SH-SY5Y (cell line): Measurements from ENCODE around the gene DCLK1.

Experiments
- GATA2 ChIP-seq: IDR thresholded peaks from 2 replicates; pipeline ENCODE4 v1.6.1; 2011; ENCODE audit warnings: mild to moderate bottlenecking, low read depth, low read length
- GATA3 ChIP-seq: IDR thresholded peaks from 2 replicates; pipeline ENCODE4 v1.6.1; 2011; ENCODE audit warnings: low read depth, mild to moderate bottlenecking, low read length, moderate library complexity

The DCLK1 gene

DNA sequence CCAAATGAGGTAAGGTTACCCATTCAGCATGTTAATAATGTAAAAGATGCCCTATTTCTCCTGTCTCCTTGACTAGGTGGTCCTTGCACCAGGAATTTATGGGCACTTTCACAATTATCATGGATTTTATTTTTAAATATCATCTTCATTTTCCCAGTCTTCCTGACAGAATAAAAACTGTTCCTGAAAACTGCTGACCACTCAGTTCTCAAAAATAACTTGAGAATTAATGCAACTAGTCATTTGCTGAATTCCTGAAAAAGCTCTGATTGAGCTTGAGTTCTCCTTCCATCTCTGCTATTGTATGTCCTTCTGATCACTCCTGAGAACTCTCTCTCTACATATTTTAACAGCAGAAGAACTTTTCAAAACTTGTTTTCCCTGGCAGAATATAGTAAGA is 55.0 kb downstream of the DCLK1 start:
- TF ChIP-seq GATA2 (no peak), GATA3 (no peak)

DNA sequence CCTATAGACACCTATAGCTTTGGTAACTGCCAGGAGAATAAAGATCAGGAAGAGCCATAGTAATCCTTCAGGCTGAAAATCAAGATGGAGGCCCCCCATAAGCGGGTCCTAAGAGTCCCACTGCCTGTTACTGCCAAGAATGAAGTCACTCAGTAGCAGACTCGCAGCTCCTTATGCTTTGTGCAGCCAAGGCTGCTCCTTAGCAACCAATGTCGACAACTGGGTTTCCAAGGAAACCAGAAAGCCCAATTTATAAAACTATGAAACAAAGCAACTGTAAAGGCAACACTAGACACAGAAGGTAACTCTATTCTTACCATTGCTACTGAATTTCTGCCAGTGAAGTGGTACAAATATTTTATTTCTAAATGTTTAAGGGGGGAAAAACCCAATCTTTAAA is 56.5 kb downstream of the DCLK1 start:
- TF ChIP-seq GATA3: no peak
- no peak for TF ChIP-seq GATA2

DNA sequence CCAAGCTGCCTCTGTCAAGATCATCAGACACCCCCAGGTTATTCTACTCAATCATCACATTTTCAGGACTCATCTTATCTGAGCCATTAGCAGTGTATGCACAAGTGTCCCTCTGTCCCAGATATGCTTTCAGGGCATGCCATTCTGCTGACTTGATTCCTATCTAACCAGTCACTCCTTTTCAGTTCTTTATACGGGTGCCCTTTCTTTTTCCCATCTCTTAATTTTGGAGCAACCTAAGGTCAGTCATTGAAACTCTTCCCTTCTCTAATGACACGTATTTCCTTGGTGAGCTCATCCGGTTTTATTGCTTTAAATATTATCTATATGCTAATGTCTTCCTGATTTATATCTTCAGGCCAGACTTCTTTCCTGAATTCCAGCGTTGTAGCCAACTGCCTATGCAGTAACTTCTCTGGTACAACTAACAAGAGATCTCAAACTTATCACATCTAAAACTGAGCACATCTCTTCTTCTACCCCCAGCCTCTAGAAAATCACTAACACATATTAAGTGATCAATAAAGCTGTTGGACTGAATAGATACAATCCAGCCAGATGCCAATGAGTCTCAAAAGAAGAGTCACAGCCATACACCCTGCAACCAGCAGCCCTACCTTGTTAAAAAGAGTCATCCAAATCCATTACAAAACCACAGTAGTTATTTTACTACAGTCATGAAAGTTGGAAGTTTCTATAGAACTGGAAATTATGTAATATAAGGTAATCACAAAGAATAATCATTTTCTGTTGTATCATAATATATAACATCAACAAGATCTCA is 58.8 kb downstream of the DCLK1 start:
- peak; percentile 67 for TF ChIP-seq GATA3
- peak; percentile 61 for TF ChIP-seq GATA2

DNA sequence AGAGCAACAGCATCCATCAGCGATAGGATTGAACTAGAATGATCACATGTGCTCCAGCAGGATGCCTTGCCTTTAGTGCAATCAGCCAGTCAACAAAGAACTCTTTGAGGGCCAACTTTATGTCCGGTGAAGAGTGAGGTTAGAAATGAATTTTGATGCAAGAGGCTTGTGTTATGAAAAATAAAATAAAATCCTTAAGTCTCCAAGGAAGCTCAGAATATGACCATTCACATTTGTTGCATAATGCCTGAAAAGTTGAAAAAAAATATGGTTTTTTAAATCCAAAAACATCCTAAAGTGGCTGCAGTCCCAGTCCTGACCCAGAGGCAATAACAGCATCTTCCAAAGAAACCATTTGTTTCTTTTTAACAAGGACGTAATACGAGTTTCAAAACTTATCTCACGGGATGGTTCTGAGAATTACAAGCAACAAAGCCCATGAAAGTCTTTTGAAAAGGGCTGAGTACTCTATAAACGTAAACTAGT is 61.3 kb downstream of the DCLK1 start:
- TF ChIP-seq GATA3: no peak
- TF ChIP-seq GATA2: no peak

- TF ChIP-seq GATA2: no peak
- no peak for TF ChIP-seq GATA3
These were observed 62.2 kb downstream of the DCLK1 start for GRCh38 chr13:36068991-36069390.

- TF ChIP-seq GATA2 (no peak), GATA3 (no peak)
These were observed 62.6 kb downstream of the DCLK1 start for GRCh38 chr13:36068566-36068965.

- TF ChIP-seq GATA2 (no peak), GATA3 (no peak)
These were observed 63.3 kb downstream of the DCLK1 start for GRCh38 chr13:36067746-36068381.

DNA sequence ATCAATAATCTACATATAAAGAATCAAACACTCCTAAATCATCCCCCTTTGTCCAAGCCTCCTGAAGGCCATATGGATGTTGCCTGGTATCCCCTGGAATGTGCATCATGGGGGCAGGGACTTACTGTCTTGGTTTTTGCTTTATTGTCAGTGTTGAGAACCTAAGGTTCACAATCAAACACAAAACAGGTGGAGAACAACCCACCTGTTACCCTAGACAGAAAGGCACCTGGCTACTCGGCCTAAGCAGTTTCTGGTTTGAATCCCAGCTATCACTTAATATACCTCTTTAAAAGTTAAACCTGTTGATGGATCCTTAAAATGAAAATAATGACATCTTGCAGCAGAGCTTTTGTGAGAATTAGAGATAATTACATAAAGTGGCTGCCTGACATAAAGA is 68.9 kb downstream of the DCLK1 start:
- TF ChIP-seq GATA2 (no peak), GATA3 (no peak)

DNA sequence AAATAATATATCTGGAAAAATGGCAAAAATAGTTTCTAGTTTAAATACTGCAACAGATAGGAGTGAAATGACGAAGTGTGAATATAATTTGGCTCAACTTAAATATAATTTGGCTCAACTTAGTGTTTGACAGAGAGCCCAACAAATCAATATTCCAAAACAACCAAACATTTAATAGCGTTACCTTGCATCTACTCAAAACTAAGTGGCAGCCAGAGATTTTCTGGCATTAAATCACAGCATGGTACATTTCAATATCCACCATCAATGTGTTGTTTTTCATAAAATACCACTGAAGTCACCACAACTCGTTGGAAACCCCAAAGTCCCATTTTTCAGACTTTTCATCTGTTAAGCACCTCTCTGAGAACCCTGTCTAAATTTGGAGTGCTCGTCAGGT is 69.6 kb downstream of the DCLK1 start:
- no peak for TF ChIP-seq GATA3
- no peak for TF ChIP-seq GATA2

DNA sequence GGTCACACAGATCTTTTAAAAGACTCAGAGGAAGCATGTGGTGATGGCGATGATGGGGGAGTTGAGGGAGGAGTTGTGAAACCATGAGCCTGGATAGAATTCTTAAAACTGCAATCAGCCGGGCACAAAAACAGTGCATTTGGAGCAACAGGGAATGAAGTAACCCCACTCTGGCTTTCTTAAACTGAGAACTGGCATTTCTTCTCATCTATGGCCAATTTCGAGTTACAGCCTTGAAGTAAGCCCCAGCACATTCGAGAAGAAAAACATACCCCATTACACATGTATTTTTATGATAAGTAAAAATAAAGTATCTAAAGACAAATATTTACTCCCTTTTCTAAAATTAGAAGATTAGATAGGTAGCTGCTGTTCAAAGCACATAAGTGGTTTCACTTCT is 70.1 kb downstream of the DCLK1 start:
- TF ChIP-seq GATA3 (no peak), GATA2 (no peak)

DNA sequence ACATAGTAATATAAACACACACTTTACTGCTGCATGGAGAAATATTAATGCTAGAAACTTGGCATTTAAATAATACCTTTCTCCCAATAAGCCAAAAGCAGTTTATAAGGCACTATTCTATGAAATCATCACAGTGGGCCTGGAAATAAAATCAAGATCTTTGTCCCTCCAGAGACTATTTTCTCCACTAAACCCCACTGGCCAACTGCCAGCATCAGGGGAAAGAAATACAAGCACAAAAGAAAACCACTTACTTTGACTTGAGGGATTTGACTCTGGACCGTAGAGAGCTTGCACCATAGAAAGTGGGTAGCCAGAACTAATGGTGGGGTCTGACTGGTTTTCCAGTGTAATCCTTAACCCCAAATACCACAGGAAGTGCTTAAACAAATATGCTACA is 71.9 kb downstream of the DCLK1 start:
- no peak for TF ChIP-seq GATA2
- TF ChIP-seq GATA3: no peak

DNA sequence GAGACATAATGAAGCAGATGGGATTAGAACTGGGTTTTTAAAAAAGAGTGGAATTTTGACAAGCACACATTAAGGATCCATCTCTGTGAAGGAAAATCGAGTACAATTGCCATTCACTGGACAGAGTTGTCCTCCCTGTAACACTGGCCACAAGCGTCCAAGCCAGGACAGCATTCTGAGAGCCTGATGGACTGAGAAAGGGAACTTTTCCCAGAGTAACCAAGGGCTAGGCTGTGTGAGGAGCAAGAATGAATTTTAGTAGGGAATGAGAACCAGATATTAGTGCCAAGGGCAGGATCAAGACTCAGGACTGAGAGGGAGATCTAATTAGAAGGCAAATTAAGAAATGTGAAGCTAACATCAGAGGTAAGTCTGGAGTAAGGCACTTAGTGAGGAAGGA is 73.1 kb downstream of the DCLK1 start:
- TF ChIP-seq GATA3 (no peak), GATA2 (no peak)

- TF ChIP-seq GATA3 (no peak), GATA2 (no peak)
These were observed 73.6 kb downstream of the DCLK1 start for GRCh38 chr13:36057547-36057946.

DNA sequence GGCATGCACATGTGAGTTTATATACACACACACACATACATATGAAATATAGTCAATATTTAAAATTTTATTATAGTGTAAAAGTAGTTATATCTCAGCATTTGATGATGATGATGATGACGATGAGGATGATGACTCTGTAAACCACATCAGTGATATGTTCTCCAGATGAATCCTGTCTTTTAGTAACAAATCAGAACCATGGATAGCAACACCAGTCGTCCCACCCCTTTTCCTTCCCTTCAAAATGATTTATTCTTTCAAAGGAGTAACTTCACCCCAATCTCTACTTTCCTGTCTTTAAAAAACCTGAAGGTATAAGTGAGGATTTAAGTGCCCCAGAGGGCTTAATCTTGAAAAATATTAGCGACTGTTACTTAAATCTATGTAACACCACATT is 74.1 kb downstream of the DCLK1 start:
- TF ChIP-seq GATA3: no peak
- TF ChIP-seq GATA2: no peak

- TF ChIP-seq GATA2 (no peak), GATA3 (no peak)
These were observed 75.8 kb downstream of the DCLK1 start for GRCh38 chr13:36055366-36055765.
